Breast epithelium (tissue), 4 donors: ENCODE measurements around the gene ZSCAN5B. TPM values are rescaled to one million over a fixed set of nuclear protein-coding genes. Genes with fewer than 3 reads are reported as not detected.
"Not testable (repeated sequence)": the region's sequence is repeated elsewhere in the genome, so short reads cannot be mapped to it uniquely, and the experiment has no call there.

Experiments
- DNase-seq, 2 donors: peaks; one replicate each; pipeline ENCODE4 v3.0.0-alpha.2; 2019; ENCODE audit warnings: low spot score in 2 of 2
- H3K27ac ChIP-seq, 2 donors: fragments of 200-600 bp; sonication (generic) in 1 of 2; one replicate each; pipeline ENCODE4 v1.5.1; 2016 to 2019; ENCODE audit warnings: mild to moderate bottlenecking in 1 of 2
- H3K27me3 ChIP-seq, 2 donors: fragments of 200-600 bp; sonication (generic) in 1 of 2; one replicate each; pipeline versions ENCODE4 v1.5.1 to v1.6.0; 2017 to 2019; ENCODE audit warnings: control low read depth in 1 of 2, mild to moderate bottlenecking in 1 of 2
- H3K36me3 ChIP-seq: fragments of 200-600 bp; one replicate; pipeline ENCODE4 v1.5.1; 2019
- H3K4me1 ChIP-seq, 2 donors: fragments of 200-600 bp; sonication (generic); one replicate each; pipeline ENCODE4 v1.5.1; 2016 to 2019; ENCODE audit warnings: control low read depth in 1 of 2
- H3K4me3 ChIP-seq, 3 donors: fragments of 200-600 bp; sonication (generic); 1 replicate in 2 of 3; 2 replicates in 1 of 3; pipeline ENCODE4 v1.5.1; 2016 to 2019; ENCODE audit warnings: mild to moderate bottlenecking in 3 of 3, moderate library complexity in 2 of 3
- H3K9me3 ChIP-seq, 2 donors: fragments of 200-600 bp; sonication (generic) in 1 of 2; one replicate each; pipeline ENCODE4 v1.5.1; 2016 to 2019; ENCODE audit warnings: control low read depth in 1 of 2
- POLR2A ChIP-seq: fragments of 450-650 bp; IDR thresholded peaks from one replicate; pipeline ENCODE4 v1.6.1; 2016; ENCODE audit warnings: antibody characterized with exemption, mild to moderate bottlenecking, moderate library complexity
- POLR2AphosphoS5 ChIP-seq, 3 donors: sonication (generic); formaldehyde crosslinking; IDR thresholded peaks; one replicate each; pipeline ENCODE4 v1.6.1; 2017; ENCODE audit warnings: antibody characterized with exemption in 3 of 3
- intact Hi-C: fragments of 100-400 bp; cut with DNase I; formaldehyde crosslinking; loops from one replicate; pipeline ENCODE4 v1.15.1; 2023; ENCODE audit warnings: low total_unique reads
- total RNA-seq, 3 donors: library from RNA; depleted of rRNA; stranded (reverse); fragments of >200 nt; gene quantifications; one replicate each; pipeline ENCODE4 v1.1.0, GENCODE V29; 2016
- TF ChIP-seq, protein P1 (sequence below), 3 donors: fragments of 450-650 bp; IDR thresholded peaks; one replicate each; pipeline ENCODE4 v1.5.1; 2016 to 2017; ENCODE audit warnings: antibody characterized with exemption in 3 of 3, mild to moderate bottlenecking in 3 of 3, moderate library complexity in 3 of 3

ZSCAN5B gene
- total RNA-seq, 3 donors from 2014 or later: not detected

GRCh38 chr19:56218961-56219360 is 21.4 kb upstream of the ZSCAN5B start:
- TF ChIP-seq, protein P1, sequence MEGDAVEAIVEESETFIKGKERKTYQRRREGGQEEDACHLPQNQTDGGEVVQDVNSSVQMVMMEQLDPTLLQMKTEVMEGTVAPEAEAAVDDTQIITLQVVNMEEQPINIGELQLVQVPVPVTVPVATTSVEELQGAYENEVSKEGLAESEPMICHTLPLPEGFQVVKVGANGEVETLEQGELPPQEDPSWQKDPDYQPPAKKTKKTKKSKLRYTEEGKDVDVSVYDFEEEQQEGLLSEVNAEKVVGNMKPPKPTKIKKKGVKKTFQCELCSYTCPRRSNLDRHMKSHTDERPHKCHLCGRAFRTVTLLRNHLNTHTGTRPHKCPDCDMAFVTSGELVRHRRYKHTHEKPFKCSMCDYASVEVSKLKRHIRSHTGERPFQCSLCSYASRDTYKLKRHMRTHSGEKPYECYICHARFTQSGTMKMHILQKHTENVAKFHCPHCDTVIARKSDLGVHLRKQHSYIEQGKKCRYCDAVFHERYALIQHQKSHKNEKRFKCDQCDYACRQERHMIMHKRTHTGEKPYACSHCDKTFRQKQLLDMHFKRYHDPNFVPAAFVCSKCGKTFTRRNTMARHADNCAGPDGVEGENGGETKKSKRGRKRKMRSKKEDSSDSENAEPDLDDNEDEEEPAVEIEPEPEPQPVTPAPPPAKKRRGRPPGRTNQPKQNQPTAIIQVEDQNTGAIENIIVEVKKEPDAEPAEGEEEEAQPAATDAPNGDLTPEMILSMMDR (IDR thresholded peaks at IDR 0.05): no peak
- TF ChIP-seq POLR2AphosphoS5 (IDR thresholded peaks at IDR 0.05) (no peak), POLR2A (no peak)
- no peak for DNase-seq
- H3K27ac ChIP-seq: no peak overlapping the region
- no peaks in the 10 kb centered on the region for H3K36me3 ChIP-seq
- no peaks in the 10 kb centered on the region for H3K27me3 ChIP-seq
- no peaks in the 10 kb centered on the region for H3K4me1 ChIP-seq
- no peak overlapping the region for H3K4me3 ChIP-seq
- no peaks in the 10 kb centered on the region for H3K9me3 ChIP-seq
- intact Hi-C loops: no loop called here

DNA sequence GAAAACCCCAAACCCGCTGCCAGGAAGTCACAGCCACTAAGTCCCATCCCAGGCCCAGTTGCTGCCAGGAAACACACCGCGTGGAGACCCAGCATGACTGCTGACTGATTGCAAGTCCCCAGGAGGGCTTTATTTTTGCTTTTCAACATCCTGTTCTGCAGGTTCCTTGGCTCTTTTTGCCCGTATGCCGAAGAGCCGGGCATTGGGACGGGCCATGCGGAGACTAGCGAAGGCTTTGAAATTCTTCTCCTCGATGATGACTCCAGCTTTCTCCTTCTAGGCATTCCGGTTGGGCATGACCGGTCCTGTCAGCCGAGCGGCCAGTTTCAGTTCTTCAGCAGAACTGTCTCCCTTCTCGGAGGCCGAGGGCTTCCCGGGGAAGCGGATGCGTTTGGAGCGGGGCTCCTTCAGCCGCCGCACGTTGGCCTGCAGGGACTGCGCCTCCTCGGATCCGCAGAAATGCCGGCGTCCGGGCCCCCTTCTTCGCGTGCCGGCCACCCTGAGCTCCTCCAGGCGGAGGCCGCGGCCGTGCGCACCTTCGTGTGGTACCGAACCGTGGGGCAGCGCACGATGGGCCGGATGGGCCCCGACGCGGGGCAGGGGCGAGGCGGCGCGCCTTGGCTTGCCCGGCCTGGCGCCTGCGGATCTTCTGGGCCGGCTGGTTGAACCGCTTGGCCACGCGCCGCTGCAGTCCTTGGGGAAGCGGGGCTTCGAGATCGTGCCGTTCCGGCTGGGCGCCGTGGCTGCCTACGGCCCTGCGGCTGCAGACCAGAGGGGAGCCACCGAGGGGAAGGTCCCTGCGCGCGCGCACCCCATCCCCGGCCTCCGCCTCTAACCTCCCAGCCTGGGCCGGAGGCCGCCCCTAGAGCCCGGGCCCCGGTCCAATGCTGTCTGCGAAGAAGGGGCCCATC is 19.7 kb upstream of the ZSCAN5B start:
- Histone ChIP-seq H3K4me3 (peak overlapping the region; percentile 40 to 70 (median 52)), H3K36me3 (no peaks in the 10 kb centered on the region), H3K9me3 (no peaks in the 10 kb centered on the region), H3K27me3 (peaks cover 0 to 7% of the 10 kb centered on the region in 2 donors), H3K4me1 (no peaks in the 10 kb centered on the region), H3K27ac (peak overlapping the region; percentile 38 to 56)
- no peak for DNase-seq
- TF ChIP-seq POLR2AphosphoS5 (IDR thresholded peaks at IDR 0.05) (no peak), POLR2A (no peak)
- TF ChIP-seq, protein P1 (IDR thresholded peaks at IDR 0.05): no peak
- intact Hi-C loops: no loop called here

DNA sequence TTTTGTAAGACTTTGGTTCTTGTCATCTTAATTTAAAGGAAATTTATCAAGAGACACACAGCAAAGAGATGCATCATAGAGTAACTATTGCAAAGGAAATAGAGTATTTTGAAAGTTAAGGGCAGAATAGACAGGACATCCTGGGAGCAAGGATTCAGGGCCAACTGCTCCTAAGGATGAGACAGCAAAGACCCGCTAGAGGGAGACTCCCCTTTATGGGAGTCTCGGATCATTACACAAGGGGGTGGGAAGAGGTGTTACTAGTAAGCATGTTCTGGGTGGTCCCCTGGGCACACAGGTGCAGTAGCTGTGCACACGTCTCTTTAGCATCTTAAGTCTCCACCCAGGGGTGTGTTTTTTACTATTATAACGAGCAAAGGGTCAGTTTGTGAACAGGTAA is 14.1 kb upstream of the ZSCAN5B start:
- TF ChIP-seq POLR2AphosphoS5 (IDR thresholded peaks at IDR 0.05) (no peak), POLR2A (no peak)
- TF ChIP-seq, protein P1 (IDR thresholded peaks at IDR 0.05): no peak
- DNase-seq: no peak
- no peaks in the 10 kb centered on the region for H3K36me3 ChIP-seq
- no peak overlapping the region for H3K4me3 ChIP-seq
- H3K9me3 ChIP-seq: no peaks in the 10 kb centered on the region
- H3K27me3 ChIP-seq: peaks cover 0 to 7% of the 10 kb centered on the region in 2 donors
- no peak overlapping the region for H3K27ac ChIP-seq
- no peaks in the 10 kb centered on the region for H3K4me1 ChIP-seq
- intact Hi-C loops: no loop called here

DNA sequence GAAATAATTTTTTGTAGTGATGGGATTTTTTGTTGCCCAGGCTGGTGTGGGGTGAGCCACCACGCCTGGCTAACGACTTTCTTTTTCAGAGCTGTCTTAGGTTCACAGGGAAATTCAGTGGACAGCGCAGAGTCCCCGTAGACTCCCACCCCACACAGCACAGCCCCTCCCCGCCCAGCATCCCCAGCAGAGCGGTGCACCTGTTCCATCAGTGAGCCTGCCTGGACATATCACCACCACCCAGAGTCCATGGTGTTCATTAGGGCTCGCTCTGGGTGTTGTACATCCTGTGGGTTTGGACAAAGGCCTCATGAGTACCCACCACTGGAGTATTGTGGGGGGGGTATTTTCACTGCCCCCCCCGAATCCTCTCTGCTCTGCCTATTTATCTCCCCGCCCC is 12.5 kb upstream of the ZSCAN5B start:
- intact Hi-C loops, DNase-seq: not testable (repeated sequence)

DNA sequence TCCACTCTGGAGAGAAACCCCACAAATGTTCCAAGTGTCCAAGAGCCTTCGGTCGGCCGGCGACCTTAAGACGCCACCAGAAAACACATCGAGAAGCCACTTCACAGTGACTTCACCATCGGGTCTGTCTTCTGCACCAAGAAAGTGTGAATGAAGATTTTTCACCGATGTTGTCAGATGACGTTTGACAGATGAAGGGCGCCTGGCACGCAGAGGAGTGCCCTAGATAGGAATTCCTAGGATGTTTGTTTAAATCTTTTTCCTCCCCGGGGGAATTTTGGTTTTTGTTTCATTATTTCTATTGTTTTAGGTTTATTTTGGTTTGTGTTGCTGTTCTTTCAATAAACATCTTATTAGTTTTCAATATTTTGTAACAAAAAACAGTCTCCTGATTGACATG is 11.5 kb upstream of the ZSCAN5B start:
- H3K9me3 ChIP-seq: no peaks in the 10 kb centered on the region
- intact Hi-C loops: no loop called here
- no peak overlapping the region for H3K4me3 ChIP-seq
- TF ChIP-seq POLR2A (no peak), POLR2AphosphoS5 (IDR thresholded peaks at IDR 0.05) (no peak)
- TF ChIP-seq, protein P1 (IDR thresholded peaks at IDR 0.05): no peak
- H3K4me1 ChIP-seq: no peaks in the 10 kb centered on the region
- peaks cover 0 to 7% of the 10 kb centered on the region in 2 donors for H3K27me3 ChIP-seq
- H3K36me3 ChIP-seq: no peaks in the 10 kb centered on the region
- DNase-seq: no peak
- no peak overlapping the region for H3K27ac ChIP-seq

More for the DNA sequence above, 12.5 kb upstream of the ZSCAN5B start:
- H3K9me3 ChIP-seq, H3K4me1 ChIP-seq, H3K27me3 ChIP-seq, H3K4me3 ChIP-seq, H3K27ac ChIP-seq, H3K36me3 ChIP-seq: not testable (repeated sequence)

DNA sequence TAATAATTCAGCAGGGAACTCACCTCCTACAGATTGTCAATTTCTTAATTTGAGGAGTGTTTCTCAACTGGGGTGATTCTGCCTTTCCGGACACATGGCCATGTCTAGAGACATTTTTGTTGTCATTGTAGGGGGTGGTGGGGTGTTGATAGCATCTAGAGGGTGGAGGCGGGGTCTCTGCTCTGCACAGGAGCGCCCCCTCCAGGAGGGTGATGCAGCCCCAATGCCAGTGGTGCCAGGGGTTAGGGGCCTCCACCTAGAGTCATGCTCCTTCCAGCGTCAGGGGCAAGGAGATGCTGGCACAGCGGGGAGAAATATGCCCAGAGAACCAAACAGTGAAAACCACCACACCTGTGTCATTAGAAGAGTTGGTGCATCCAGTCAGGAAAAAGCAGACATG is 10.0 kb upstream of the ZSCAN5B start:
- H3K9me3 ChIP-seq, intact Hi-C loops, H3K4me3 ChIP-seq, H3K4me1 ChIP-seq, H3K27ac ChIP-seq, DNase-seq, H3K36me3 ChIP-seq, H3K27me3 ChIP-seq: not testable (repeated sequence)
